K562 (cell line): Measurements from ENCODE around the gene CHERP. TPM values are rescaled to one million over a fixed set of nuclear protein-coding genes. Genes with fewer than 3 reads are reported as not detected.

Source experiments
- ADNP ChIP-seq: fragments of 200-800 bp; sonication (Bioruptor generic); IDR thresholded peaks from 2 replicates; pipeline ENCODE4 v1.6.1; 2016; ENCODE audit warnings: missing genetic modification characterization, missing compliant biosample characterization
- ARHGAP35 ChIP-seq: fragments of 450-650 bp; IDR thresholded peaks from 2 replicates; pipeline ENCODE4 v1.6.1; 2018; ENCODE audit not compliant: partially characterized antibody
- ARID4B ChIP-seq: sonication (generic); formaldehyde crosslinking; IDR thresholded peaks from 2 replicates; pipeline ENCODE4 v1.8.0; 2022; ENCODE audit warnings: mild to moderate bottlenecking, missing genetic modification reagents
- BMI1 ChIP-seq: fragments of 150-350 bp; IDR thresholded peaks from 2 replicates; pipeline ENCODE4 v1.6.1; 2014; ENCODE audit warnings: low read length
- CBFA2T3 ChIP-seq: fragments of 450-650 bp; IDR thresholded peaks from 2 replicates; pipeline ENCODE4 v1.6.1; 2017
- CREM ChIP-seq: IDR thresholded peaks from 2 replicates; pipeline ENCODE4 v1.6.1; 2014; ENCODE audit warnings: antibody characterized with exemption, low read depth
- DMBX1 ChIP-seq: fragments of 250-450 bp; sonication (Bioruptor Pico); IDR thresholded peaks from 2 replicates; pipeline ENCODE4 v1.8.0; 2022; ENCODE audit warnings: inconsistent platforms, mild to moderate bottlenecking, moderate library complexity, borderline replicate concordance
- HNRNPL ChIP-seq: fragments of 200-400 bp; formaldehyde crosslinking; IDR thresholded peaks from 2 replicates; pipeline ENCODE4 v1.6.1; 2017; ENCODE audit warnings: low read depth, mild to moderate bottlenecking, low read length
- HNRNPUL1 ChIP-seq: fragments of 200-400 bp; formaldehyde crosslinking; IDR thresholded peaks from 2 replicates; pipeline ENCODE4 v1.6.1; 2017; ENCODE audit warnings: low read length
- KAT8 ChIP-seq: fragments of 450-650 bp; IDR thresholded peaks from 2 replicates; pipeline ENCODE4 v1.6.1; 2016; ENCODE audit warnings: low read depth, mild to moderate bottlenecking
- MTA2 ChIP-seq: fragments of 450-650 bp; IDR thresholded peaks from 2 replicates; pipeline ENCODE4 v1.6.1; 2016; ENCODE audit warnings: low read depth
- NFYB ChIP-seq: IDR thresholded peaks from 2 replicates; pipeline ENCODE4 v1.6.1; 2011; ENCODE audit warnings: mild to moderate bottlenecking, moderate library complexity; ENCODE audit not compliant: insufficient read length; ENCODE audit errors: extremely low read depth
- NR2C1 ChIP-seq, 2 experiments: fragments of 450-650 bp; IDR thresholded peaks; 2 replicates each; pipeline ENCODE4 v1.6.1; 2017; ENCODE audit warnings: mild to moderate bottlenecking in 2 of 2, antibody characterized with exemption in 1 of 2, inconsistent platforms in 1 of 2, missing compliant biosample characterization in 1 of 2, missing genetic modification characterization in 1 of 2
- PHF20 ChIP-seq: fragments of 450-650 bp; IDR thresholded peaks from 2 replicates; pipeline ENCODE4 v1.6.1; 2018; ENCODE audit not compliant: partially characterized antibody
- POLR3A ChIP-seq: IDR thresholded peaks from 2 replicates; pipeline ENCODE4 v1.6.1; 2011; ENCODE audit warnings: borderline replicate concordance, mild to moderate bottlenecking, moderate library complexity; ENCODE audit not compliant: insufficient read length, insufficient read depth; ENCODE audit errors: extremely low read depth
- RBFOX2 ChIP-seq: fragments of 200-400 bp; formaldehyde crosslinking; IDR thresholded peaks from 2 replicates; pipeline ENCODE4 v1.6.1; 2017; ENCODE audit warnings: low read depth, mild to moderate bottlenecking, low read length, moderate library complexity
- SMARCA5 ChIP-seq: fragments of 450-650 bp; IDR thresholded peaks from 2 replicates; pipeline ENCODE4 v1.6.1; 2016
- U2AF2 ChIP-seq: fragments of 200-400 bp; formaldehyde crosslinking; optimal IDR thresholded peaks from 2 replicates; pipeline ENCODE3; 2017; ENCODE audit warnings: low read depth, mild to moderate bottlenecking, low read length
- ZBTB26 ChIP-seq: fragments of 450-650 bp; formaldehyde crosslinking; IDR thresholded peaks from 2 replicates; pipeline ENCODE4 v1.4.0; 2022; ENCODE audit warnings: missing genetic modification characterization
- ZC3H11A ChIP-seq: IDR thresholded peaks from 2 replicates; pipeline ENCODE4 v1.6.1; 2012; ENCODE audit warnings: low read depth, low read length, improper control_type of control experiment
- ZKSCAN8 ChIP-seq: fragments of 200-800 bp; sonication (Bioruptor generic); IDR thresholded peaks from 2 replicates; pipeline ENCODE4 v1.6.1; 2016; ENCODE audit warnings: missing genetic modification characterization, missing compliant biosample characterization
- ZNF217 ChIP-seq: sonication (generic); formaldehyde crosslinking; IDR thresholded peaks from 2 replicates; pipeline ENCODE4 v1.8.0; 2022; ENCODE audit warnings: mild to moderate bottlenecking, missing genetic modification reagents
- ZNF347 ChIP-seq: fragments of 450-650 bp; formaldehyde crosslinking; IDR thresholded peaks from 2 replicates; pipeline ENCODE4 v1.4.0; 2020; ENCODE audit warnings: low read depth, mild to moderate bottlenecking, moderate library complexity
- ZNF445 ChIP-seq: fragments of 250-450 bp; sonication (Bioruptor Pico); IDR thresholded peaks from 2 replicates; pipeline ENCODE4 v1.4.0; 2020; ENCODE audit warnings: low read depth, mild to moderate bottlenecking, moderate library complexity
- polyA plus RNA-seq, 8 experiments: library from polyadenylated mRNA; depleted of rRNA in 4 of 8; stranded (reverse) in 5 of 8; unstranded in 3 of 8; fragments of >200 nt; fragmentation: Nextera tagmentation in 2 of 8; fragmentation: Illumina TruSeq in 1 of 8; extraction: Ambion mirVana in 2 of 8; extraction: Trizol in 1 of 8; gene quantifications; 2 replicates each; pipeline versions ENCODE4 v1.2.1 to v1.2.3, GENCODE V29; 2011 to 2014; ENCODE audit warnings: inconsistent platforms in 1 of 8, missing spikeins in 1 of 8
- total RNA-seq, 7 experiments: library from RNA; depleted of rRNA in 6 of 7; stranded (reverse); fragments of >200 nt in 6 of 7; fragmentation: Illumina TruSeq in 2 of 7; extraction: Trizol in 2 of 7; gene quantifications; 2 replicates each; pipeline versions ENCODE4 v1.2.1 to v1.2.3, GENCODE V29; 2011 to 2021; ENCODE audit warnings: low replicate concordance in 1 of 7
- TF ChIP-seq, protein P1 (sequence below): fragments of 450-650 bp; IDR thresholded peaks from 2 replicates; pipeline ENCODE4 v1.6.1; 2016; ENCODE audit warnings: borderline replicate concordance

CHERP gene
- total and polyA plus RNA-seq, 9 of the 15 experiments (the other 6 are each of a cell fraction or from before 2014, with no cell fraction given): 0.60 to 85.1 (median 7.8) TPM

- TF ChIP-seq KAT8 (no peak), HNRNPL (no peak), U2AF2 (no peak), ZKSCAN8 (CRISPR knock-in tag) (no peak), BMI1 (no peak), SMARCA5 (no peak), HNRNPUL1 (no peak), ARID4B (CRISPR knock-in tag) (no peak), NFYB (no peak), PHF20 (no peak), MTA2 (no peak), POLR3A (no peak), ADNP (tag) (no peak), ZBTB26 (CRISPR knock-in tag) (no peak), ARHGAP35 (no peak), DMBX1 (peak; percentile 80), CBFA2T3 (peak; percentile 66), ZNF217 (CRISPR knock-in tag) (no peak), CREM (no peak), ZC3H11A (no peak), ZNF445 (CRISPR knock-in tag) (no peak), ZNF347 (no peak), RBFOX2 (no peak), NR2C1 (IDR thresholded peaks at IDR 0.05) (no peak), NR2C1 (tag; IDR thresholded peaks at IDR 0.05) (peak; percentile 43; the same call in 1 of the 2 replicates)
- TF ChIP-seq, protein P1, sequence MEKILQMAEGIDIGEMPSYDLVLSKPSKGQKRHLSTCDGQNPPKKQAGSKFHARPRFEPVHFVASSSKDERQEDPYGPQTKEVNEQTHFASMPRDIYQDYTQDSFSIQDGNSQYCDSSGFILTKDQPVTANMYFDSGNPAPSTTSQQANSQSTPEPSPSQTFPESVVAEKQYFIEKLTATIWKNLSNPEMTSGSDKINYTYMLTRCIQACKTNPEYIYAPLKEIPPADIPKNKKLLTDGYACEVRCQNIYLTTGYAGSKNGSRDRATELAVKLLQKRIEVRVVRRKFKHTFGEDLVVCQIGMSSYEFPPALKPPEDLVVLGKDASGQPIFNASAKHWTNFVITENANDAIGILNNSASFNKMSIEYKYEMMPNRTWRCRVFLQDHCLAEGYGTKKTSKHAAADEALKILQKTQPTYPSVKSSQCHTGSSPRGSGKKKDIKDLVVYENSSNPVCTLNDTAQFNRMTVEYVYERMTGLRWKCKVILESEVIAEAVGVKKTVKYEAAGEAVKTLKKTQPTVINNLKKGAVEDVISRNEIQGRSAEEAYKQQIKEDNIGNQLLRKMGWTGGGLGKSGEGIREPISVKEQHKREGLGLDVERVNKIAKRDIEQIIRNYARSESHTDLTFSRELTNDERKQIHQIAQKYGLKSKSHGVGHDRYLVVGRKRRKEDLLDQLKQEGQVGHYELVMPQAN: no peak
Measured at GRCh38 chr19:16562608-16563025, 20.4 kb upstream of the CHERP start (continued).
